Activated naive CD4-positive, alpha-beta T cell treated with Interleukin-2 at 50 U/mL for 16 hours (primary cell): ENCODE data around the gene POC1A.
"Not testable (repeated sequence)": the region's sequence is repeated elsewhere in the genome, so short reads cannot be mapped to it uniquely, and the experiment has no call there.

Source experiments
- DNase-seq: peaks from one replicate; pipeline ENCODE4 v3.0.0-alpha.2; 2020

POC1A gene

GRCh38 chr3:52039846-52040245 is 114.4 kb downstream of the POC1A start:
- no peak for DNase-seq

GRCh38 chr3:52039426-52039825 is 114.8 kb downstream of the POC1A start:
- no peak for DNase-seq

- no peak for DNase-seq
Observed at GRCh38 chr3:52038227-52038626, 116.0 kb downstream of the POC1A start.

GRCh38 chr3:52037291-52037690 is 116.9 kb downstream of the POC1A start:
- no peak for DNase-seq

- DNase-seq = no peak
Observed at GRCh38 chr3:52036829-52037228, 117.4 kb downstream of the POC1A start.

GRCh38 chr3:52036222-52036694 is 118.0 kb downstream of the POC1A start:
- DNase-seq = no peak

- DNase-seq = no peak
Observed at GRCh38 chr3:52034651-52035050, 119.6 kb downstream of the POC1A start.

GRCh38 chr3:52034212-52034611 is 120.0 kb downstream of the POC1A start:
- no peak for DNase-seq

GRCh38 chr3:52033748-52034147 is 120.5 kb downstream of the POC1A start:
- DNase-seq = not testable (repeated sequence)

- no peak for DNase-seq
Observed at GRCh38 chr3:52032702-52033408, 121.4 kb downstream of the POC1A start.

GRCh38 chr3:52031896-52032295 is 122.3 kb downstream of the POC1A start:
- no peak for DNase-seq

- no peak for DNase-seq
Observed at GRCh38 chr3:52030714-52031310, 123.4 kb downstream of the POC1A start.

- DNase-seq = no peak
Observed at GRCh38 chr3:52029535-52029934, 124.7 kb downstream of the POC1A start.

- no peak for DNase-seq
Observed at GRCh38 chr3:52029053-52029452, 125.2 kb downstream of the POC1A start.

- DNase-seq = no peak
Observed at GRCh38 chr3:52028572-52028971, 125.7 kb downstream of the POC1A start.

GRCh38 chr3:52026041-52026440 is 128.2 kb downstream of the POC1A start:
- no peak for DNase-seq

GRCh38 chr3:52025453-52025852 is 128.8 kb downstream of the POC1A start:
- DNase-seq = no peak
